Measurements from ENCODE around the gene ALOXE3. TPM values are rescaled to one million over a fixed set of nuclear protein-coding genes. Genes with fewer than 3 reads are reported as not detected.
"Not testable (repeated sequence)": the region's sequence is repeated elsewhere in the genome, so short reads cannot be mapped to it uniquely, and the experiment has no call there.

The ALOXE3 gene
- total and polyA plus RNA-seq, 2 donors: 1.2 TPM; not detected in 1

DNA sequence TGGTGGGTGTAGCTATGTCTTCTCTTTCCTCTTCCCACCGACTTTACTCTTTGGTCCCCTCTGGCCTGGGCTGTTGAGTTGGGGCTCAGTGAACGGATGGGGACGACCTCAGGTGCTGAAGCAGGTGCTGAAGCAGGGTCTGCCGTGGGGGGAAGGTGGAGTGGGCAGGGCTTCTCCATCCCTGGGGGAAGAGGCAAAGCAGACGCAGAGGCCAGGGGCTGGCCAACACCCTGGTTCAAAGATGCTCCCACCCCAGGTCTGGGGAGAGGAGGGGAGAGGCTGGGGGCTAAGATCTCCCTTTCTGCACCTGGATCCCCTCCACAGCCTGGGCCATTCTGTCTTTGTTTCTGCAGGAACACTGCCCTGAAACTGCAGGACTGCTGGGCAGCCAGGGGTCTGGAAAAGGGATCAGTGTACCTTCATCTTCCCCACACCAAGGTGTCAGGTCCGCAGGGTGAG is 53.7 kb downstream of the ALOXE3 start:
- no peak overlapping the region for H3K27ac ChIP-seq (ENCODE audit: low read depth in 1 of 2, low read length in 1 of 2)
- no peaks in the 10 kb centered on the region for H3K9me3 ChIP-seq (ENCODE audit: control insufficient read depth in 2 of 2, insufficient read depth in 1 of 2, low read length in 1 of 2)
- DNase-seq (ENCODE audit: low read depth in 6 of 9, low spot score in 9 of 9): no peak
- WGBS: 59% methylated on average over 6 of the region's 6 CpGs
- H3K36me3 ChIP-seq (ENCODE audit: control insufficient read depth in 2 of 2, insufficient read depth in 2 of 2, low read length in 1 of 2): no peaks in the 10 kb centered on the region
- H3K27me3 ChIP-seq (ENCODE audit: control insufficient read depth in 2 of 2, insufficient read depth in 1 of 2, low read length in 1 of 2): peaks cover 34 to 90% of the 10 kb centered on the region in 2 donors
- no peak overlapping the region for H3K4me3 ChIP-seq (ENCODE audit: low read length in 2 of 2)
- H3K4me1 ChIP-seq (ENCODE audit: control insufficient read depth in 2 of 2, insufficient read depth in 2 of 2, low read length in 2 of 2): no peaks in the 10 kb centered on the region

DNA sequence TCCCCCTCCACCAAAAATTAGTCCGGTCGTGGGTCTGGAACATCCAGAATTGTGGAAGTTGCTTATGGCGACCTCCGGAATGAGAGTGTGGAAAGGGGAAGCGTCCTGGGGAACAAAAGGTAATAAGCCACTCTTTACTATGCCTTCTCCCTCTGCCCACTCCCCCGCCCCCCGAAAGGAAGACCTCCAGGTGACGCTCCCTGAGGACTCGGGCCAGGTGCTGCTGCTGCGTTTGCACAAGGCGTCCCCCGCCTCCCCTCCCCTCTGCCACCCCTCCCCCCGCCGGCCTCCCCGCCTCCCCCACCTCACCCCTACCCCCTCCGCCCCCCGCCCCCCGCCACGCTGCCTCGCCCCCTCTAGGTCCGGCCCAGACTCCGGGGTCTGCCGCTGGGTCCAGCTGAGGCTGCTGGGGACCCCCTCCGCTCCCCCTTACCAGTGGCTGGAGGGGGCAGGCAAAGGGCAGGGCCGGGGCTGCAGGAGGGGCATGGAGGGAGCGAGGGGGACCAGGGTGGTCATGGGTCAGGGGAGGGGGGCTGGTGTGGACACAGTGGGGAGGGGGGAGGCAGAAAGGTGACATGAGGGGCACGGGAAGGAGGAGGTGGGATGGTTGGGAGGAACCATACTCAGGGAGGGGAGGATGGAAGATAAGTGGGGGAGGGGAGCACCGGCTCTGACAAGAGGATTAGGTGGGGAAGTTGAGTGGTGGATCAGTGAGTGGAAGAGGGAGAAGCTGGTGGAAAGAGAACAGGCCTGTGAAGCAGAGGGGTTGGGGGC is 54.4 kb downstream of the ALOXE3 start:
- no peak for DNase-seq (ENCODE audit: low read depth in 6 of 9, low spot score in 9 of 9)
- Histone ChIP-seq H3K9me3 (ENCODE audit: control insufficient read depth in 2 of 2, insufficient read depth in 1 of 2, low read length in 1 of 2) (no peaks in the 10 kb centered on the region), H3K27ac (ENCODE audit: low read depth in 1 of 2, low read length in 1 of 2) (no peak overlapping the region), H3K36me3 (ENCODE audit: control insufficient read depth in 2 of 2, insufficient read depth in 2 of 2, low read length in 1 of 2) (no peaks in the 10 kb centered on the region), H3K4me3 (ENCODE audit: low read length in 2 of 2) (no peak overlapping the region), H3K4me1 (ENCODE audit: control insufficient read depth in 2 of 2, insufficient read depth in 2 of 2, low read length in 2 of 2) (no peaks in the 10 kb centered on the region), H3K27me3 (ENCODE audit: control insufficient read depth in 2 of 2, insufficient read depth in 1 of 2, low read length in 1 of 2) (peaks cover 33 to 90% of the 10 kb centered on the region in 2 donors)
- WGBS: 11% methylated on average over 28 of the region's 28 CpGs

- Histone ChIP-seq H3K27ac (ENCODE audit: low read depth in 1 of 2, low read length in 1 of 2) (no peak overlapping the region), H3K4me3 (ENCODE audit: low read length in 2 of 2) (no peak overlapping the region), H3K27me3 (ENCODE audit: control insufficient read depth in 2 of 2, insufficient read depth in 1 of 2, low read length in 1 of 2) (peaks cover 36 to 93% of the 10 kb centered on the region in 2 donors), H3K4me1 (ENCODE audit: control insufficient read depth in 2 of 2, insufficient read depth in 2 of 2, low read length in 2 of 2) (no peaks in the 10 kb centered on the region), H3K36me3 (ENCODE audit: control insufficient read depth in 2 of 2, insufficient read depth in 2 of 2, low read length in 1 of 2) (no peaks in the 10 kb centered on the region), H3K9me3 (ENCODE audit: control insufficient read depth in 2 of 2, insufficient read depth in 1 of 2, low read length in 1 of 2) (no peaks in the 10 kb centered on the region)
- DNase-seq (ENCODE audit: low read depth in 6 of 9, low spot score in 9 of 9): no peak
- WGBS: 44% methylated on average over 15 of the region's 15 CpGs
Measured at GRCh38 chr17:8062807-8063483, 55.4 kb downstream of the ALOXE3 start.

GRCh38 chr17:8062435-8062806 is 55.9 kb downstream of the ALOXE3 start:
- Histone ChIP-seq H3K27ac (ENCODE audit: low read depth in 1 of 2, low read length in 1 of 2) (peak overlapping the region in 1 of 2 donors; percentile 18), H3K36me3 (ENCODE audit: control insufficient read depth in 2 of 2, insufficient read depth in 2 of 2, low read length in 1 of 2) (no peaks in the 10 kb centered on the region), H3K27me3 (ENCODE audit: control insufficient read depth in 2 of 2, insufficient read depth in 1 of 2, low read length in 1 of 2) (peaks cover 38 to 92% of the 10 kb centered on the region in 2 donors), H3K4me1 (ENCODE audit: control insufficient read depth in 2 of 2, insufficient read depth in 2 of 2, low read length in 2 of 2) (no peaks in the 10 kb centered on the region), H3K4me3 (ENCODE audit: low read length in 2 of 2) (no peak overlapping the region), H3K9me3 (ENCODE audit: control insufficient read depth in 2 of 2, insufficient read depth in 1 of 2, low read length in 1 of 2) (no peaks in the 10 kb centered on the region)
- 70% methylated on average over 8 of the region's 8 CpGs for WGBS
- no peak for DNase-seq (ENCODE audit: low read depth in 6 of 9, low spot score in 9 of 9)

GRCh38 chr17:8061851-8062250 is 56.5 kb downstream of the ALOXE3 start:
- not testable (repeated sequence) for H3K4me1 ChIP-seq (ENCODE audit: control insufficient read depth in 2 of 2, insufficient read depth in 2 of 2, low read length in 2 of 2); DNase-seq (ENCODE audit: low read depth in 6 of 9, low spot score in 9 of 9); H3K4me3 ChIP-seq (ENCODE audit: low read length in 2 of 2); H3K27ac ChIP-seq (ENCODE audit: low read depth in 1 of 2, low read length in 1 of 2); H3K36me3 ChIP-seq (ENCODE audit: control insufficient read depth in 2 of 2, insufficient read depth in 2 of 2, low read length in 1 of 2); H3K9me3 ChIP-seq (ENCODE audit: control insufficient read depth in 2 of 2, insufficient read depth in 1 of 2, low read length in 1 of 2)
- WGBS: 92% methylated on average over 8 of the region's 8 CpGs
- H3K27me3 ChIP-seq (ENCODE audit: control insufficient read depth in 2 of 2, insufficient read depth in 1 of 2, low read length in 1 of 2): peaks cover 39 to 92% of the 10 kb centered on the region in 2 donors

GRCh38 chr17:8060274-8060673 is 58.0 kb downstream of the ALOXE3 start:
- WGBS: 10% methylated on average over 10 of the region's 10 CpGs
- no peaks in the 10 kb centered on the region for H3K9me3 ChIP-seq (ENCODE audit: control insufficient read depth in 2 of 2, insufficient read depth in 1 of 2, low read length in 1 of 2)
- H3K36me3 ChIP-seq (ENCODE audit: control insufficient read depth in 2 of 2, insufficient read depth in 2 of 2, low read length in 1 of 2): no peaks in the 10 kb centered on the region
- H3K27ac ChIP-seq (ENCODE audit: low read depth in 1 of 2, low read length in 1 of 2): no peak overlapping the region
- H3K27me3 ChIP-seq (ENCODE audit: control insufficient read depth in 2 of 2, insufficient read depth in 1 of 2, low read length in 1 of 2): peaks cover 36 to 90% of the 10 kb centered on the region in 2 donors
- DNase-seq (ENCODE audit: low read depth in 6 of 9, low spot score in 9 of 9): peak in 8 of 9 donors; percentile 21 to 79 (median 57)
- no peak overlapping the region for H3K4me3 ChIP-seq (ENCODE audit: low read length in 2 of 2)
- H3K4me1 ChIP-seq (ENCODE audit: control insufficient read depth in 2 of 2, insufficient read depth in 2 of 2, low read length in 2 of 2): no peaks in the 10 kb centered on the region

GRCh38 chr17:8059131-8059530 is 59.2 kb downstream of the ALOXE3 start:
- Histone ChIP-seq H3K27me3 (ENCODE audit: control insufficient read depth in 2 of 2, insufficient read depth in 1 of 2, low read length in 1 of 2) (peaks cover 33 to 79% of the 10 kb centered on the region in 2 donors), H3K36me3 (ENCODE audit: control insufficient read depth in 2 of 2, insufficient read depth in 2 of 2, low read length in 1 of 2) (no peaks in the 10 kb centered on the region), H3K9me3 (ENCODE audit: control insufficient read depth in 2 of 2, insufficient read depth in 1 of 2, low read length in 1 of 2) (no peaks in the 10 kb centered on the region), H3K4me1 (ENCODE audit: control insufficient read depth in 2 of 2, insufficient read depth in 2 of 2, low read length in 2 of 2) (no peaks in the 10 kb centered on the region), H3K4me3 (ENCODE audit: low read length in 2 of 2) (no peak overlapping the region), H3K27ac (ENCODE audit: low read depth in 1 of 2, low read length in 1 of 2) (no peak overlapping the region)
- 4% methylated on average over 7 of the region's 7 CpGs for WGBS
- DNase-seq (ENCODE audit: low read depth in 6 of 9, low spot score in 9 of 9): peak in 1 of 9 donors; percentile 18

DNA sequence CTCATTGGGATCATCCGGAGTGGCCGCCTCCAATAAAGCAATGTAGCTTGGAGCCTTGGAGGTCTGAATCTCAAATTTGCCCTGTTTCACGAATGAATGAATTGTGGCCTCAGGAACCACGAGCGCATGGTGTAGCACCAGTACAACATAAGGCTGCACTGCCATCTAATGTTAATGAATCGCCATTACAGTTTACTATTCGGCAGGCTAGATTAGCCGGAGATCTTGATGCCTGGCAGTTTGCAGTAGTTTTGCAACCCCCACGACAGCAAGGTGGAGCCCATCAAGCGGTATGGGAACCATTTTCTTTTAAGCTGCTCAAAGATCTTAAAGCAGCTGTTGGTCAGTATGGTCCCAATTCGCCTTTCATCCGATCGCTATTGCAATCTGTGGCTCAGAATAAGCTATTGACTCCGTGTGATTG is 60.6 kb downstream of the ALOXE3 start:
- Histone ChIP-seq H3K4me1 (ENCODE audit: control insufficient read depth in 2 of 2, insufficient read depth in 2 of 2, low read length in 2 of 2) (no peaks in the 10 kb centered on the region), H3K4me3 (ENCODE audit: low read length in 2 of 2) (no peak overlapping the region), H3K36me3 (ENCODE audit: control insufficient read depth in 2 of 2, insufficient read depth in 2 of 2, low read length in 1 of 2) (no peaks in the 10 kb centered on the region), H3K9me3 (ENCODE audit: control insufficient read depth in 2 of 2, insufficient read depth in 1 of 2, low read length in 1 of 2) (no peaks in the 10 kb centered on the region), H3K27me3 (ENCODE audit: control insufficient read depth in 2 of 2, insufficient read depth in 1 of 2, low read length in 1 of 2) (peaks cover 26 to 64% of the 10 kb centered on the region in 2 donors), H3K27ac (ENCODE audit: low read depth in 1 of 2, low read length in 1 of 2) (no peak overlapping the region)
- 22% methylated on average over 14 of the region's 14 CpGs for WGBS
- DNase-seq (ENCODE audit: low read depth in 6 of 9, low spot score in 9 of 9): peak; percentile 29 to 70 (median 33)

DNA sequence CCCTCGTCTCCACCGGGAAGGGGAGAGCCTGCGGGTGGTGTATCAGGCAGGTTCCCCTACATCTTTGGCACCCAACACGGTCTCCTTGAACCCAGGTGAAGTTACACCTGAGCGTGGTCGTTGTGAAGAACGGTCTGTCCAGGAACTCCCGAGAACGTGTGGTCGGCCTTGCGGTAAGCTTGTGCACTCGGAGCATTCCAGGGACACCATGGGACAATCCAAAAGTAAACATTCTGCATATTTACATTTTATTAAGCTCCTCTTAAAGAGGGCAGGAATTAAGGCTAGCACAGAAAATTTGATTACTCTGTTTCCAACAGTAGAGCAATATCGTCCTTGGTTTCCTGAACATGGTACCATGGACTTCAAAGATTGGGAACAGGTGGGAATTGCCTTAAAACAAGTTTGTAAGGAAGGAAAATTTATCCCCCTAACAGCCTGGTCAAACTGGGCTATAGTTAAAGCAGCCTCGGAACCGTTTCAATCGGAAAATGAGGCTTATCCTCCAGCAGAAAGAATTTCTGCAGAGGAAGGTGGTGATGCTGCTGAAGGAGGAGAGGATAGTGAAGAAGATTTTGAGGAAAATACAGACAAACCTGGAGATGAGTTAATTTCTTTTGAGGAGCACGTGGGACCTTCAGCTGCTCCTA is 61.2 kb downstream of the ALOXE3 start:
- 88% methylated on average over 17 of the region's 17 CpGs for WGBS
- DNase-seq (ENCODE audit: low read depth in 6 of 9, low spot score in 9 of 9): no peak
- no peaks in the 10 kb centered on the region for H3K36me3 ChIP-seq (ENCODE audit: control insufficient read depth in 2 of 2, insufficient read depth in 2 of 2, low read length in 1 of 2)

More for the DNA sequence above, 61.2 kb downstream of the ALOXE3 start:
- peaks cover 22 to 58% of the 10 kb centered on the region in 2 donors for H3K27me3 ChIP-seq (ENCODE audit: control insufficient read depth in 2 of 2, insufficient read depth in 1 of 2, low read length in 1 of 2)
- no peak overlapping the region for H3K4me3 ChIP-seq (ENCODE audit: low read length in 2 of 2)
- no peaks in the 10 kb centered on the region for H3K9me3 ChIP-seq (ENCODE audit: control insufficient read depth in 2 of 2, insufficient read depth in 1 of 2, low read length in 1 of 2)
- H3K4me1 ChIP-seq (ENCODE audit: control insufficient read depth in 2 of 2, insufficient read depth in 2 of 2, low read length in 2 of 2): no peaks in the 10 kb centered on the region
- H3K27ac ChIP-seq (ENCODE audit: low read depth in 1 of 2, low read length in 1 of 2): no peak overlapping the region
